Liver (tissue), 3 donors: ENCODE measurements around the gene SLC2A14.

Source experiments
- RAD21 ChIP-seq, 2 donors: IDR thresholded peaks; 2 replicates each; pipeline ENCODE4 v1.6.1; 2016; ENCODE audit warnings: antibody characterized with exemption in 2 of 2, mild to moderate bottlenecking in 2 of 2
- SP1 ChIP-seq: IDR thresholded peaks from 2 replicates; pipeline ENCODE4 v1.6.1; 2018; ENCODE audit warnings: antibody characterized with exemption, mild to moderate bottlenecking
- TF ChIP-seq, protein P1 (sequence below): fragments of 150-350 bp; IDR thresholded peaks from 2 replicates; pipeline ENCODE4 v1.5.1; 2017; ENCODE audit warnings: improper control_type of control experiment, low read depth, low read length; ENCODE audit not compliant: missing input control
- TF ChIP-seq, protein P2 (sequence below): IDR thresholded peaks from 2 replicates; pipeline ENCODE4 v1.6.1; 2016; ENCODE audit warnings: antibody characterized with exemption
- donor health status: healthy.
- donor health status: healthy.

DNA sequence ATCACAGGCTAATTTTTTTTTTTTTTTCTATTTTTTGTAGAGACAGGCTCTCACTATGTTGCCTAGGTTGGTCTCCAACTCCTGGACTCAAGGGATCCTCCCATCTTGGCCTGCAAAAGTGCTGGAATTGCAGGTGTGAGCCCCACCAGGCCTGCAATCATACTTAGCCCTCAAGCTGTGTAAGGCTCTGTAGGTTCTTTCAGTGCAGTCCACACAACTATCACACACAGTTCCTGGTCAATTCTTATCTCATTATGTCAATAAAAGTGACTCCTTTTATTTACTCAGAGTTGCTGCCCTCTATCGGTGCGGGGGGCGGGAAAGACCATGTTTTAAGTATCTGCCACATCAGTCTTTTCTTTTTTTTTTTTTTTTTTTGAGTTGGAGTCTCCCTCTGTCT lies 34.3 kb upstream of the SLC2A14 start:
- TF ChIP-seq, protein P1, sequence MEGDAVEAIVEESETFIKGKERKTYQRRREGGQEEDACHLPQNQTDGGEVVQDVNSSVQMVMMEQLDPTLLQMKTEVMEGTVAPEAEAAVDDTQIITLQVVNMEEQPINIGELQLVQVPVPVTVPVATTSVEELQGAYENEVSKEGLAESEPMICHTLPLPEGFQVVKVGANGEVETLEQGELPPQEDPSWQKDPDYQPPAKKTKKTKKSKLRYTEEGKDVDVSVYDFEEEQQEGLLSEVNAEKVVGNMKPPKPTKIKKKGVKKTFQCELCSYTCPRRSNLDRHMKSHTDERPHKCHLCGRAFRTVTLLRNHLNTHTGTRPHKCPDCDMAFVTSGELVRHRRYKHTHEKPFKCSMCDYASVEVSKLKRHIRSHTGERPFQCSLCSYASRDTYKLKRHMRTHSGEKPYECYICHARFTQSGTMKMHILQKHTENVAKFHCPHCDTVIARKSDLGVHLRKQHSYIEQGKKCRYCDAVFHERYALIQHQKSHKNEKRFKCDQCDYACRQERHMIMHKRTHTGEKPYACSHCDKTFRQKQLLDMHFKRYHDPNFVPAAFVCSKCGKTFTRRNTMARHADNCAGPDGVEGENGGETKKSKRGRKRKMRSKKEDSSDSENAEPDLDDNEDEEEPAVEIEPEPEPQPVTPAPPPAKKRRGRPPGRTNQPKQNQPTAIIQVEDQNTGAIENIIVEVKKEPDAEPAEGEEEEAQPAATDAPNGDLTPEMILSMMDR, result peak; percentile 56
- TF ChIP-seq, protein P2, sequence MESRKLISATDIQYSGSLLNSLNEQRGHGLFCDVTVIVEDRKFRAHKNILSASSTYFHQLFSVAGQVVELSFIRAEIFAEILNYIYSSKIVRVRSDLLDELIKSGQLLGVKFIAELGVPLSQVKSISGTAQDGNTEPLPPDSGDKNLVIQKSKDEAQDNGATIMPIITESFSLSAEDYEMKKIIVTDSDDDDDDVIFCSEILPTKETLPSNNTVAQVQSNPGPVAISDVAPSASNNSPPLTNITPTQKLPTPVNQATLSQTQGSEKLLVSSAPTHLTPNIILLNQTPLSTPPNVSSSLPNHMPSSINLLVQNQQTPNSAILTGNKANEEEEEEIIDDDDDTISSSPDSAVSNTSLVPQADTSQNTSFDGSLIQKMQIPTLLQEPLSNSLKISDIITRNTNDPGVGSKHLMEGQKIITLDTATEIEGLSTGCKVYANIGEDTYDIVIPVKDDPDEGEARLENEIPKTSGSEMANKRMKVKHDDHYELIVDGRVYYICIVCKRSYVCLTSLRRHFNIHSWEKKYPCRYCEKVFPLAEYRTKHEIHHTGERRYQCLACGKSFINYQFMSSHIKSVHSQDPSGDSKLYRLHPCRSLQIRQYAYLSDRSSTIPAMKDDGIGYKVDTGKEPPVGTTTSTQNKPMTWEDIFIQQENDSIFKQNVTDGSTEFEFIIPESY, result no peak
- TF ChIP-seq SP1 (peak; percentile 47), RAD21 (IDR thresholded peaks at IDR 0.05) (peak; percentile 60 to 66)
